ENCODE data around the gene SLIT1.

Gene SLIT1

GRCh38 chr10:97103316-97104080, 82.3 kb downstream of the SLIT1 start:
- no peak overlapping the region for H3K4me3 ChIP-seq (ENCODE audit: low read depth in 1 of 2, low read length in 2 of 2)
- no peak overlapping the region for H3K27ac ChIP-seq (ENCODE audit: low read depth, low read length)
- no peaks in the 10 kb centered on the region for H3K27me3 ChIP-seq (ENCODE audit: control insufficient read depth in 1 of 2, insufficient read depth in 2 of 2, low read length in 2 of 2)
- H3K36me3 ChIP-seq (ENCODE audit: insufficient read depth, low read length) = no peaks in the 10 kb centered on the region
- H3K9me3 ChIP-seq (ENCODE audit: low read length) = no peaks in the 10 kb centered on the region
- H3K9ac ChIP-seq (ENCODE audit: low read length) = no peak overlapping the region
- no peaks in the 10 kb centered on the region for H3K4me1 ChIP-seq (ENCODE audit: insufficient read depth, low read length)

GRCh38 chr10:97102441-97102840, 83.3 kb downstream of the SLIT1 start:
- Histone ChIP-seq H3K9me3 (ENCODE audit: low read length) (no peaks in the 10 kb centered on the region), H3K4me1 (ENCODE audit: insufficient read depth, low read length) (no peaks in the 10 kb centered on the region), H3K9ac (ENCODE audit: low read length) (no peak overlapping the region), H3K36me3 (ENCODE audit: insufficient read depth, low read length) (no peaks in the 10 kb centered on the region), H3K27me3 (ENCODE audit: control insufficient read depth in 1 of 2, insufficient read depth in 2 of 2, low read length in 2 of 2) (no peaks in the 10 kb centered on the region), H3K27ac (ENCODE audit: low read depth, low read length) (no peak overlapping the region), H3K4me3 (ENCODE audit: low read depth in 1 of 2, low read length in 2 of 2) (no peak overlapping the region)

- Histone ChIP-seq H3K4me1 (ENCODE audit: insufficient read depth, low read length) (no peaks in the 10 kb centered on the region), H3K27ac (ENCODE audit: low read depth, low read length) (no peak overlapping the region), H3K27me3 (ENCODE audit: control insufficient read depth in 1 of 2, insufficient read depth in 2 of 2, low read length in 2 of 2) (no peaks in the 10 kb centered on the region), H3K4me3 (ENCODE audit: low read depth in 1 of 2, low read length in 2 of 2) (no peak overlapping the region), H3K9ac (ENCODE audit: low read length) (no peak overlapping the region), H3K36me3 (ENCODE audit: insufficient read depth, low read length) (no peaks in the 10 kb centered on the region), H3K9me3 (ENCODE audit: low read length) (no peaks in the 10 kb centered on the region)
These were observed 84.4 kb downstream of the SLIT1 start for GRCh38 chr10:97101166-97101940.

- H3K4me1 ChIP-seq (ENCODE audit: insufficient read depth, low read length) = peaks cover 3% of the 10 kb centered on the region
- H3K27me3 ChIP-seq (ENCODE audit: control insufficient read depth in 1 of 2, insufficient read depth in 2 of 2, low read length in 2 of 2) = no peaks in the 10 kb centered on the region
- no peaks in the 10 kb centered on the region for H3K36me3 ChIP-seq (ENCODE audit: insufficient read depth, low read length)
- no peak overlapping the region for H3K4me3 ChIP-seq (ENCODE audit: low read depth in 1 of 2, low read length in 2 of 2)
- H3K9me3 ChIP-seq (ENCODE audit: low read length) = no peaks in the 10 kb centered on the region
- H3K9ac ChIP-seq (ENCODE audit: low read length) = no peak overlapping the region
- no peak overlapping the region for H3K27ac ChIP-seq (ENCODE audit: low read depth, low read length)
These were observed 85.1 kb downstream of the SLIT1 start for GRCh38 chr10:97100657-97101056.

DNA sequence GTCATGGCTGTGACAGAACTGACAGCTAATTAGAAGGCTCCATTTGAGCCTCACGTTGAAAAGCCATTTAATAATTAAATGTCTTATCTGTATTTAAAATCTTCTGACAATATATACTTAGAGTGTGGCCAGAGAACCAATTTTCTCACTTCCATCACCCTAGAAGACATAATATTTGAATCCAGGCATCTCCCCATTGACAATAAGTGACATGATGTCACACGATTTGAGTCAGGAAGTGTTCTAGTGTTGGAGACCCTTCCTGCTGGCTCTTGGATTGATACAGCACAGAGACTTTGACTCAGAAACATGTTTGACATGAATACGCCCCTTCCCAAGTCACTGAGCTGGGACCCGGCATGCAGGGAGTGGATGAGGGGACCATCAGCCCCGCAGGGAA, 85.9 kb downstream of the SLIT1 start:
- Histone ChIP-seq H3K36me3 (ENCODE audit: insufficient read depth, low read length) (no peaks in the 10 kb centered on the region), H3K27ac (ENCODE audit: low read depth, low read length) (no peak overlapping the region), H3K27me3 (ENCODE audit: control insufficient read depth in 1 of 2, insufficient read depth in 2 of 2, low read length in 2 of 2) (no peaks in the 10 kb centered on the region), H3K9ac (ENCODE audit: low read length) (no peak overlapping the region), H3K9me3 (ENCODE audit: low read length) (no peaks in the 10 kb centered on the region), H3K4me3 (ENCODE audit: low read depth in 1 of 2, low read length in 2 of 2) (no peak overlapping the region), H3K4me1 (ENCODE audit: insufficient read depth, low read length) (peaks cover 3% of the 10 kb centered on the region)

DNA sequence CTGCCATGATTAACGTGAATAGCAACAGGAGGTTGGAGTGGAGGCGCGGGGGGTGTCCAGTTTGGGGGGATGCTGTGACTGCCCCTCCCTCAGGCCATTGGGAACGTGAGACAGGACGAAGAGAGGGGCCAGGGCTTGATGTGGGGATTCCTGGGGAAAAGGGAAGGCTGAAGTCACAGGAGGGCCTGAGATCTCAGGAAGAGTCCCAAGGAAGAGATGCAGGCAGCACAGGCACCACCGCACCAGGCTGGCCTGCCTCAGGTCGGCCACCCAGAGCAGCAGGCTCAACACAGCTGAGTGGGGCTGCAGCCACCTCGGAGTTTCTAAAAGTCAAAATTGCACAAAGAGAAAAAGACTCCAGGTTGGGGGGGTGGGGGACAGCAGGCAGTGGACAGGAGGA, 86.7 kb downstream of the SLIT1 start:
- H3K9ac ChIP-seq (ENCODE audit: low read length) = no peak overlapping the region
- H3K4me1 ChIP-seq (ENCODE audit: insufficient read depth, low read length) = peaks cover 3% of the 10 kb centered on the region
- H3K9me3 ChIP-seq (ENCODE audit: low read length) = no peaks in the 10 kb centered on the region
- no peak overlapping the region for H3K27ac ChIP-seq (ENCODE audit: low read depth, low read length)
- no peaks in the 10 kb centered on the region for H3K27me3 ChIP-seq (ENCODE audit: control insufficient read depth in 1 of 2, insufficient read depth in 2 of 2, low read length in 2 of 2)
- no peaks in the 10 kb centered on the region for H3K36me3 ChIP-seq (ENCODE audit: insufficient read depth, low read length)
- H3K4me3 ChIP-seq (ENCODE audit: low read depth in 1 of 2, low read length in 2 of 2) = no peak overlapping the region

- Histone ChIP-seq H3K36me3 (ENCODE audit: insufficient read depth, low read length) (no peaks in the 10 kb centered on the region), H3K9me3 (ENCODE audit: low read length) (no peaks in the 10 kb centered on the region), H3K9ac (ENCODE audit: low read length) (no peak overlapping the region), H3K4me3 (ENCODE audit: low read depth in 1 of 2, low read length in 2 of 2) (no peak overlapping the region), H3K27ac (ENCODE audit: low read depth, low read length) (no peak overlapping the region), H3K4me1 (ENCODE audit: insufficient read depth, low read length) (peaks cover 3% of the 10 kb centered on the region), H3K27me3 (ENCODE audit: control insufficient read depth in 1 of 2, insufficient read depth in 2 of 2, low read length in 2 of 2) (no peaks in the 10 kb centered on the region)
These were observed 88.7 kb downstream of the SLIT1 start for GRCh38 chr10:97097084-97097433.

GRCh38 chr10:97096261-97097083, 89.3 kb downstream of the SLIT1 start:
- H3K9me3 ChIP-seq (ENCODE audit: low read length) = no peaks in the 10 kb centered on the region
- no peaks in the 10 kb centered on the region for H3K36me3 ChIP-seq (ENCODE audit: insufficient read depth, low read length)
- H3K27ac ChIP-seq (ENCODE audit: low read depth, low read length) = no peak overlapping the region
- no peaks in the 10 kb centered on the region for H3K27me3 ChIP-seq (ENCODE audit: control insufficient read depth in 1 of 2, insufficient read depth in 2 of 2, low read length in 2 of 2)
- H3K4me3 ChIP-seq (ENCODE audit: low read depth in 1 of 2, low read length in 2 of 2) = no peak overlapping the region
- no peak overlapping the region for H3K9ac ChIP-seq (ENCODE audit: low read length)
- H3K4me1 ChIP-seq (ENCODE audit: insufficient read depth, low read length) = peaks cover 3% of the 10 kb centered on the region

GRCh38 chr10:97095701-97096260, 90.0 kb downstream of the SLIT1 start:
- peaks cover 3% of the 10 kb centered on the region for H3K4me1 ChIP-seq (ENCODE audit: insufficient read depth, low read length)
- no peak overlapping the region for H3K4me3 ChIP-seq (ENCODE audit: low read depth in 1 of 2, low read length in 2 of 2)
- H3K9ac ChIP-seq (ENCODE audit: low read length) = no peak overlapping the region
- no peaks in the 10 kb centered on the region for H3K27me3 ChIP-seq (ENCODE audit: control insufficient read depth in 1 of 2, insufficient read depth in 2 of 2, low read length in 2 of 2)
- H3K9me3 ChIP-seq (ENCODE audit: low read length) = no peaks in the 10 kb centered on the region
- no peak overlapping the region for H3K27ac ChIP-seq (ENCODE audit: low read depth, low read length)
- no peaks in the 10 kb centered on the region for H3K36me3 ChIP-seq (ENCODE audit: insufficient read depth, low read length)

- Histone ChIP-seq H3K9me3 (ENCODE audit: low read length) (no peaks in the 10 kb centered on the region), H3K27ac (ENCODE audit: low read depth, low read length) (no peak overlapping the region), H3K4me1 (ENCODE audit: insufficient read depth, low read length) (no peaks in the 10 kb centered on the region), H3K36me3 (ENCODE audit: insufficient read depth, low read length) (no peaks in the 10 kb centered on the region), H3K27me3 (ENCODE audit: control insufficient read depth in 1 of 2, insufficient read depth in 2 of 2, low read length in 2 of 2) (peaks cover 0 to 20% of the 10 kb centered on the region in 2 donors), H3K4me3 (ENCODE audit: low read depth in 1 of 2, low read length in 2 of 2) (no peak overlapping the region), H3K9ac (ENCODE audit: low read length) (no peak overlapping the region)
These were observed 95.1 kb downstream of the SLIT1 start for GRCh38 chr10:97090644-97091043.

- no peak overlapping the region for H3K27ac ChIP-seq (ENCODE audit: low read depth, low read length)
- H3K9me3 ChIP-seq (ENCODE audit: low read length) = no peaks in the 10 kb centered on the region
- H3K4me3 ChIP-seq (ENCODE audit: low read depth in 1 of 2, low read length in 2 of 2) = no peak overlapping the region
- no peak overlapping the region for H3K9ac ChIP-seq (ENCODE audit: low read length)
- no peaks in the 10 kb centered on the region for H3K36me3 ChIP-seq (ENCODE audit: insufficient read depth, low read length)
- H3K4me1 ChIP-seq (ENCODE audit: insufficient read depth, low read length) = no peaks in the 10 kb centered on the region
- H3K27me3 ChIP-seq (ENCODE audit: control insufficient read depth in 1 of 2, insufficient read depth in 2 of 2, low read length in 2 of 2) = peaks cover 0 to 20% of the 10 kb centered on the region in 2 donors
These were observed 95.7 kb downstream of the SLIT1 start for GRCh38 chr10:97090035-97090434.

Data from muscle layer of colon (tissue), 2 donors.